Colon (tissue), 2 donors: ENCODE results near the gene MFAP3.
"Not testable (repeated sequence)": the region's sequence is repeated elsewhere in the genome, so short reads cannot be mapped to it uniquely, and the experiment has no call there.

Experiments used
- FAIRE-seq: peaks from 2 replicates; lab custom pipeline; 2012; peaks lifted over from hg19 to GRCh38; lab: Jason Lieb, UNC
- donor health status: control.
- donor health status: control.

MFAP3 gene

DNA sequence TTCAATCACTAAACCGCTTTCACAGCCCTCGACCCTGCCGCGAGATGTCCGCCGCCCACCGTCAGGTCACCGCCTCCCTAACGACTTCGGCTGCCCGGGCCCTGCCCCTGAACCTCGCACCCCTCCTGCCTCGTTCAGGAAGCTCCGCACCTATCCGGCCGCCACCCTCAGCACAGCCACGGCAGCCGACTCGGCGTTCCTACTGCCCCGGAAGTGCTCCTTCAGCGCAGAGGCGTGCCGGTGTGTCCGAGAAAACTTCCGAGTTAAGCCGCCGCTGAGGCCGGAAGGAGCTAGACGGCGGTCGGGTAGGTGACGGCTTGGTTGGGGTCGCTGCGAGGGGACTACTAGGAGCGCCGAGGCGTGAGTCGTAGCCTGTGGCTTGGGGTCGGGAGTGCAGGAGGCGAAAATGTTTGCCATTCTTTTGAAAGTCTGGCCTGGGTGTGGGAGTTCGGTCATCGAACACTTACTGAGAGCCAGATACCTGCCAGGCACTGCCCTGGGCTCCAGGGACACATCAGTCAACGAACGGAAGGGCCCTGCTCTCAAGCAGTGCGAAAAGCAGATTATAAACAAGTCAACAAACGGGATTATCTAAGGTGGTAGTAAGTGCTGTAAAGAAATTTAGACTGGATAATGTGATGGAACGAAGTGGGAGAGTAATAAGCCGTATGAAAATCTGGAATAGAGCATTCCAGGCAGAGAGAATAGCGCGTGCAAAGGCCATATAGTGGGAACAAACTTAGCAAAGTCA is at the start of gene MFAP3, which contains the start of gene FAM114A2:
Gene MFAP3 (plus strand): TSS at position 261 of the 751 bp plus-strand sequence. CDS start 10,756 bp downstream, outside the sequence.
Gene FAM114A2 (minus strand): TSS at position 204 of the 751 bp plus-strand sequence. CDS start 3,957 bp downstream, outside the sequence.
- no peak for FAIRE-seq

DNA sequence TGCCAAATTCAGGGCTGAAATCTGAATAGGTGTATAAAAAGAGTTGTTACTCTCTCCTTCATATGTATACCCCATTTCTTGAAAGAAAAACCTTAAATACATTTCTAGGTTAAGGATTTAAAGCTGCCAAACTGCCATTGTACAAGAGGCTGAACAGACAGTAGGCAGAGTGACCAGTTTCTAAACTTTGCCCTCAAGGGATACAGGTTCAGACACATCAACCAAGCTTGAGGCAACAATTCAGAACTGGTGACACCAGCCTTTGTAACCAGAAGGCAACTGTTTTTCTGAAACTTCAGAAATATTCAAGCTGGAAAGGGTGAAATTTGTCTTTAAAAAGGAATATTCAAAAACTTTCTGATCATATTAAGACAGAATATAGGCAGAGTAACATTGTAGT is 47.6 kb upstream of the MFAP3 start:
- no peak for FAIRE-seq

DNA sequence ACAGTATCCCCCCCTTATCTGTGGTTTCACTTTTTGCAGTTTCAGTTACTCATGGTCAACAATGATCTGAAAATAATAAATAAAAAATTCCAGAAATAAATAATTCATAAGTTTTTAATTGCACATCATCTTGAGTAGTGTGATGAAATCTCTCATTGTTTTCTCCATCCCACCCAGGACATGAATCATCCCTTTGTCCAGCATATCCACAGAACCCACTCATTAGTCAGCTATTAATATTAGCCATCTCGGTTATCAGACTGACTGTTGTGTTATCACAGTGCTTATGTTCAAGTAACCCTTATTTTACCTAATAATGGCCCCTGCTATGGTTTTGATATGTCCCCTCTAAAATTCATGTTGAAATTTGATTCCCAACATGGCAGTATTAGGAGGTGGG is 40.8 kb upstream of the MFAP3 start:
- no peak for FAIRE-seq

DNA sequence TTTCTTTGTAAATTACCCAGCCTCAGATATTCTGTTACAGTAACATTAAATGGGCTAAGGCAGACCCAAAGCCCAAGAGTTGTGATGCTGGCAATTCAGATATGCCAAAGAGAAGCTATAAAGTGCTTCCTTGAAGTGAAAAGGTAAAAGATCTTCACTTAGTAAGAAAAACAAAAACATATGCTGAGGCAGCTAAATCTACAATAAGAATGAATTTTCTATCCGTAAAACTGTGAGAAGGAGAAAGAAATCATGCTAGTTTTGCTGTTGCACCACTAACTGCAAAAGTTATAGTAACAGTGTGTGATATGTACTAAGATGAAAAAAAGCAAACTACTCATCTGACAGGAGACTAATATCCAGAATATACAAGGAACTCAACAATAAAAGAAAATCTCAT is 40.0 kb upstream of the MFAP3 start:
- FAIRE-seq, result no peak

DNA sequence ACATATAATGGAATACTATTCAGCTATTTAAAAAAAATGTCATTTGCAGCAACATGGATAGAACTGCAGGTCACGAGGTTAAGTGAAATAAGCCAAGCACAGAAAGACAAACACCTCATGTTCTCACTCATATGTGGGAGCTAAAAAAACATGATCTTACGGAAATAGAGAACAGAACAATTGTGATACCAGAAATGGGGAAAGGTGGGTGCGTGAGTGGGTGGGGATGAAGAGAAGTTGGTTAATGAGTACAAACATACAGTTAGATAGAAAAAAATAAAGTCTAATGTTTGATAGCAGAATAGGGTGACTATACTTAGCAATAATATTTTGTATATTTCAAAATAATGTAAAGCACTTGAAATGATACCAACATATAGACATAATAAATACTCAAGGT is 38.8 kb upstream of the MFAP3 start:
- no peak for FAIRE-seq

DNA sequence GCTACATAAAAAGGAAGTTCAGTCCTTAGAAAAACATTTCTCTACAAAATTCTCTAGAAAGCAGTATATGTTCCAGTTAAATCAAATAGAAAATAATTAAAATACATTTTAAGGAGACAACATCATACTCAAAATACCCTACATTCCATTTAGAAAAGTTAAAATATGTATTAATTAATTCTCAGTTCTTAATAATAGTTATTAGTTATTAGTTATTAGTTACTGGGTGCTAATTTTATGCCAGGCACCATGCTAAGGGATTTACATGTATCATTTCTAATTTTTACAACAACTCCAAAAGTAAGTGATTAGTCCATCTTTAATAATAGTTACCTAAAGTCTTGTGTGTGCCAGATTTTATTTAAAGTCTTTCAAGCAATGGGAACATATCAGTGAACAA is 38.1 kb upstream of the MFAP3 start:
- FAIRE-seq, result no peak

DNA sequence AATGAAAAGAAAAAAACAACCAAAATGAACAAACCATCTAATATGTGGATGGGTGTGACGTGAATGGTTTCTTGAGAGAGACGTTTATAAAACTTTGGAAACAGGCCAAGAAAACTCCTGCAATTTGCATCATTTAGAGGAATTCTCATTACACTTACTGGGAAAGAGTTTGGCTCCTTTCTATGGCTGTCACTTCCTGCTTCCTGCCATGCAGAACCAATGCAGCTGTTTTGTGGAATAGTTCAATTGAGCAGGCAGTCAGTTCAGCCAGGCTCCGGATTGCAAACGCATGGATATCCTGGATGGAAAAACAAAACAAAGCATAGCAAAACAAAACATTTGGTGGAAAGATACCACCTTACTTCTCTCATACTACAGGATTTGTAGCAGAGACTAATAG is 36.7 kb upstream of the MFAP3 start:
- no peak for FAIRE-seq

DNA sequence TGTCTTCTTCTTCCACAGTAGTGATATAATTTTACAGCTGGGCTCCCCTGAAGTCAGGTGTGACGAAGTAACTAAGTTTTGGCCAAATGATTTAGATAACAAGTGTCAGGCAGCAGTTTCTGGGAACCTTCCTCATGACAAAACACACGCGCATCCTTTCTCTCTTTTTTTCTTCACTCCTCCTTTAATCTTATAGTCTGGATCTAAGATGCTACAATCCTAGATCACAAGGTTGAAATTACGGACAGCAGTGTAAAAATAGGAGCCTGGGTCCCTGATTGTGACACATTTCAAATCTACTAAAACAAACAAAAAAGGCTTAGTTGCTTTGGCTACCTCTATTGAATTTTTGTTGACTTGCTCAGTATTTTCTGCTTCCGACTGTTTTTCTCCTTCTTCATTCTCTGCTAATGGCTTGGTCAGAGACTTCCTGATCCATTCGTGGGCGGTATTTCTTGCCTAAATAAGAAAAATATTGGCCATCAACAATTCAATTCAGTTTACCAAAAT is 36.2 kb upstream of the MFAP3 start:
- FAIRE-seq, result no peak

DNA sequence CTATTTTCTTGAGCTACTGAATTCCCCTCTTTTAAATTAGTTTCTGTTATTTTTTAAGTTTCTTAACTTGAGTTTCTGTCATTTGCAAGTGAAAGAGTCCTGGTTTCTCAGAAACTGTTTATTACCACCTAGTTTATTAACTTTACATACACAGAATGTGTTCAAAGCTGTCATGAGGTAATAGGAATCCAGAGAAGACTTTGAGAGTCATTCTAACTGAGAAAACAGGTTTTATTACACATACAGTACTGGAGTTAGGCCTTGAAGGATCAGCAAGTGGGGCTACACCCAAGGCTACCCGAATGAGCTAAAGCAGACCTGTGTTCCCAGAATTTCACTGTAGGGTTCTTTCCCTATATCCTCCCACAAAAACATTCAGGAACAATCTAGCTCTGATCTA is 33.1 kb upstream of the MFAP3 start:
- no peak for FAIRE-seq

DNA sequence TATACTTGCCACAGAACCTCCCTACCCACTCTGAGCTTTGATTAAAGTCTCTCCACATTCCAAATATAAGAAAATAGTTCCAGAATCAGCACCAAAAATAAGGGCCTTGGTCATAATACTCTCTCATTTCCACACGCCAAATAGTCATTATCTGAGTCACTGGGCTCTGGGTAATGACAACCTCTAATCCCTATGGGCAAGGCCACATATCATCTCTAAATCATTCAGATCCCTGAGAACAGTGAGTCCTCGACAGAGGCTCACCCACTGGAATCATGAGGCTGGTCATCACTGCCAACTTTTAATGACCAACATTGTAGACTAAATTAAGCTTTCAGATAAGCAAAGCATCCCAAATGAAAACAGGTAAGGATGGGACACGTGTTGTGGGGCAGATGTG is 28.1 kb upstream of the MFAP3 start:
- no peak for FAIRE-seq

DNA sequence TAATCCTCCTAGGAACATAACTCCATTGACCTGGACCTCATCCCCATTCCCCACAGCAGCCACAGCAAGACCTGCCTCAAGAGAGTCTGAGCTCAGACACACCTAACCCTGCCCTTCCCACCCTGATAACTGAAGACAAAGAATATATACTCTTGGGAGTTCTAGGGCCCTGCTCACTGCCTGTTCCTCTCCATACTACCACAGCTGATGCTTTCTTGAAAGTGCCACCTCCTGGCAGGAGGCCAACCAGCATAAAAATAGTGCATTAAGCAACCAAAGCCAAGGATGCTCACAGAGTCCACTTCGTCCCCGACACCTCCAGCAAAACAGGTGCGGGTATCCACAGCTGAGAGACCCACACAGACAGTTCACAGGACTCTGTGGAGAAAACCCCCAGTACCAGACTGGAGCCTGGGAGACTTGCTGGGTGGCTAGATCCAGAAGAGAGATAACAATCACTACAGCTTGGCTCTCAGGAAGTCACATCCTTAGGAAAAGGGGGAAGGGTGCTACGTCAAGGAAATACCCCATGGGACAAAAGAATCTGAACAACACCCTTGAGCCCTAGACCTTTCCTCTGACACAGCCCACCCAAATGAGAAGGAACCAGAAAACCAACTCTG is 23.6 kb upstream of the MFAP3 start:
- no peak for FAIRE-seq

DNA sequence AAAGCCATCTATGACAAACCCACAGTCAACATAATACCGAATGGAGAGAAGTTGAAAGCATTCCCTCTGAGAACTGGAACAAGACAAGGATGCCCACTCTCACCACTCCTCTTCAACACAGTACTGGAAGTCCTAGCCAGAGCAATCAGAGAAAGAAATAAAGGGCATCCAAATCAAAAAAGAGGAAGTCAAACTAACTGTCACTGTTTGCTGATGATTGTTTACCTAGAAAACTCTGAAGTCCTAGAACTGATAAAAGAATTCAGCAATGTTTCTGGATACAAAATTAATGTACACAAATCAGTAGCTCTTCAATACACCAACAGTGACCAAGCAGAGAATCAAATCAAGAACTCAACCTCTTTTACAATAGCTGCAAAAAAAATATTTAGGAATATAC is 19.8 kb upstream of the MFAP3 start:
- not testable (repeated sequence) for FAIRE-seq

DNA sequence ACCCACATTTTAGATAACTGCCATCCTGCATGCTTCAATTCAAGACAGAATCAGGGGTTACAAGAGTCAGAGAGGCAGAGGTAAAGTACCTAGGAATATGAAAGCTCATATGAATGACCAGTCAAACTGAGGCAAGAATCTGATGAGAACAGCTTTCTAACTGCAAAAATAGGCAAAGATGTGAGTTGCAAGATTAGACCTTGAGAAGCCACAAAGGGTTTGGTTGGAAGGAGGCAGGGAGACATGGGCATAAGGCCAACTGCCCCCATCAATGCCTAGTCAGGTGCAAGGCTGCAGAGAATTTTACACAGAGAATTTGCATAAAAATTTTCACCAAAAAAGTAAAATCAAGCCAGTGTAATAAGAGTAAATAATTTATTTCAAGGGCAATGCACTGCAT is 12.8 kb upstream of the MFAP3 start:
- no peak for FAIRE-seq

DNA sequence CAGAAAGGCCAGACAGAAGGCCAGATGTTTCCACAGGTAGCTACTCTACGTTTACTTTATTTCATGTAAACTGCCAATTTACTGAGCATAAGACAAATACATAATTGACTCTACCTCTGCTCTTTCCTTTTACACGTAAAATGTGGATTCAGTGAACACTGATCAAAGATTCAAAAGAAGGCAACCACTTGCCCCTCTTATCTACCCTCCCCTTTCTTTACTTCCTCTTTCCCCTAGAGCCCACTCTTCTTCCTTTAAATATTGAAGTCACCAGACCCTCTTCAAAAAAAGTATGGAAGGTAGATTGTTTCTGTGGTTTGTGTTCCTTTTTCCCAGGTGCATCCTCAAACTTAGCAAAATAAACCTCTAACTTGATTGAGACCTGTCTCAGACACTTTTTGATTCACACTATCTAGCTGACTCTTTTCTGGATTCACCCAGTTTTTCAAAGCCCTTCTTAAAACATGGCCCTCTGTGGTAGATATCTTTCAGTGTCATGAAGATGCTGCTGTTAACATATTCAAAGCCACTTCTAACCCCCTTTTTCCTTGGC is 6.8 kb upstream of the MFAP3 start:
- no peak for FAIRE-seq

DNA sequence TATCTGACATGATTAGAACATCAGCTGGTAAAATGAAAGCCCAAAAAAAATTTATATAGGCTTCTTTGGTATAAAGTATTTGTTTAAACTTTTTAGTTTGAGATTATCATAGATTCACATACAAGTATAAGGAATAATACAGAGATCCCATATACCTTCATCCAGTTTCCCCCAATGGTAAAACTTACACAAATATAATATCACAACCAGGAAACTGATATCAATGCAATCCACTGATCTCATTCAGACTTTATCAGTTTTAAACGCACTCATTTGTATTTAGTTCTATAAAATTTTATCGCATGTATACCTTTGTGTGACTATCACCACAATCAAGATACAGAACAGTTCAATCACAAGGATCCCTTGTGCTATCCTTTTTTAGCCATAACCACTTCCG is 3.8 kb upstream of the MFAP3 start:
- no peak for FAIRE-seq

DNA sequence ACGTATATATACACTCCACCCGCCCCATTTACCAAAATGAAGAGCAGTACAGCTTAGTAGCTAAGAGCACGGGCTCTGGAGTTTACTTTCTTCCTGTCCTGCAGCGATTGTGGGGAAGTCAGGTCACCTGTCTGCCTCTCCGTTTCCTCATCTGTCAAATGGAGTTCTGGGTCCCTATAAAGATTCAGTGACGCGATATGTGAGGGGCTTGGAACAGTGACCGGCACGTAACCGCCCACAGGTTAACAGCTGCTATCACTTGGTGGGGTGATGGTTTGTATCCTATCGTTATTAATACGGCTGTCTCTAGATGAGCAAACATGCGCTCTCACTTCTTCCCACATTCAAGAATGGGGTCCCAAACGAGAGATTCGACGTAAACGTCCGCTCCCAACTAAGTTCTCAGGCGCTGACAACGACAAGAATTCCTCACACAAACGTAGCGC is 483 bp upstream of the MFAP3 start:
- no peak for FAIRE-seq

DNA sequence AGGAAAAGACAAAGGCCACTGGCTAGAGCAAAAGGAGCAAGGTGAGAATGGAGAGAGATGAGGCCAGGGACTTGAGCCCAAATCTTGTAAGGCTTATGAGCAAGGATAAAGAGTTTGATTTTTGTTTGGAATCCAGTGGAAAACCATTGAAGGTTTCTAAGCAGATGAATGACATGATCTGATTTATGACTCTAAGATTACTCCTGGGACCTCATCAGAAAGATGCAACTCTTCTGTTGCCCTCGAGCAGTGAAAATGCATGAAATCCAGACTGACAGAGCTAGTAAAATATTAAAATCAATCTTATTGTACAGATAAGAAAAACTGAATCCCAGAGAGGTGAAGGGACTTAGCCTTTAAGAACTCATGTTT is 677 bp downstream of the MFAP3 start:
- no peak for FAIRE-seq

DNA sequence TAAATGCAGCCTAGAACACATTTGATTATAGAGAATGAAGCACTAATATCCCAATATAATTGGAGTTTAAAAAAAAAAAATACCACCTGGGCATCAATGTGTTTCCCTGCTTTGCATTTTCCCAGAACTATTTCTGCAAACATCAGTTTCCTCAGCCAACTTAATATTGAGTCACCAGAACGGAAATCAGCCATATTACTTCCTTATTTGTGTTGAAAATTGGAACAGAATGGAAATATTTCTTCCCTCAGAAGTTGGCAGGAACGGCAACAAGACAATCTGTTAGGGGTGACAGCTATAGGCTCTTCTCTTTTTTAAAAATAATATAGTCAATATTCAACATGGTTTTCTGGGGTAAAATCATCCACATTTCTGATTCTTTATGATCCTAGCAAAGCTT is 4.0 kb downstream of the MFAP3 start:
- no peak for FAIRE-seq

DNA sequence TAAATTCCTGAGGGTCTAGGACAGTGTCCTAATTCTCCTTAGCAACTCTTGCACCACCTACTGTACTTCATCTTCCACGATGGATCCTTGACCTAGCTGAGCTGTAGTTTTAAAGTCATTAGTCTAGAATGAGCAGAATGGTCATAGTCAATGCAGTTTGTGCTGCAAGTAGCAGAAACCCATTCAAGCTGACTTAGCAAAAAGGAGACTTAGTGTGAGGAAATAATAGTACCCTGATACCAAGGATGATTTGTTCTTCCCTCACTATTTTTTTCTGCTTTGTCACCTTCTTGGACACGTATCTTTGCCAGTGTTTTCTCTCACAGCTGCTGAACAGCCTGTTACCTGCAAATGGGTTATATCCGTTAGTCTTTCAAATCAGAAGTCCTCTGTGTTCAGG is 5.3 kb downstream of the MFAP3 start:
- no peak for FAIRE-seq

DNA sequence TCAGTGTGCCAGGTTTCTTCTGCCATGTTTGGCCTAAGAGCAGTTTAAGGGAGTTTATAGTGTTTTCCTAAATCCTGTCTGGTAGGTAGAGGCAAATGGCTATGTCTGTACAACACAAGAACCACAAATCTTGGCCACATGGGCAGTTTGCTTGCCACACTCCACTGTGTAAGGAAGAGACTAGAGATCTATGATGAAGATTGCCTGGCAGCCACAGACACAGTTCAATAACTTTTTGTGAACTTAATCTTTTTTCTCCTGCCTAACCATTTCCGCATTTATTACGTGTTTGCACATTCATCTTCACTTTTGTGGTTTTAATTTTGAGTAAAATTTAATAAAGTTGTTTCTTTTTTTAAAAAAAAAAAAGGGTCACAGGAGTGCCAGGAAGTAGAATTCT is 5.8 kb downstream of the MFAP3 start:
- FAIRE-seq, result no peak

DNA sequence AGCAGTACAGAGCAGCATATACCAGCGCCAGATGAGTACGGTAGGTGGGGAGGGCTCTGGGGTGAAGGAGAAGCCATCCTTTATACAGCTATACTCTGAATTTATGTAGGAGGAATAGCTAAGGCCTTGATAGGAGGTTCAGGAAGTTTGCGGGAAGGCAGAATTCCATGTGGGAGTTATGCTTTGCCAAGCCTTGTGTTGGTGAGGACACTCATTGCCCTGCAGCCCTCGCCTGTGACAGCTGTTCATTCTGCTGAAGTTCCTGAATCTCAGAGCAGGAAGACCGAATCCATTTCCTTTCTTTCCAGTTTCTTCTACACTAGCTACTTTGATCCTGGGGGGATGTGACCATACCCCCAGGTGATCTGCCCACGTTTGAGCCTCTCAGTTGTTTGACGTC is 7.7 kb downstream of the MFAP3 start:
- FAIRE-seq, result no peak

DNA sequence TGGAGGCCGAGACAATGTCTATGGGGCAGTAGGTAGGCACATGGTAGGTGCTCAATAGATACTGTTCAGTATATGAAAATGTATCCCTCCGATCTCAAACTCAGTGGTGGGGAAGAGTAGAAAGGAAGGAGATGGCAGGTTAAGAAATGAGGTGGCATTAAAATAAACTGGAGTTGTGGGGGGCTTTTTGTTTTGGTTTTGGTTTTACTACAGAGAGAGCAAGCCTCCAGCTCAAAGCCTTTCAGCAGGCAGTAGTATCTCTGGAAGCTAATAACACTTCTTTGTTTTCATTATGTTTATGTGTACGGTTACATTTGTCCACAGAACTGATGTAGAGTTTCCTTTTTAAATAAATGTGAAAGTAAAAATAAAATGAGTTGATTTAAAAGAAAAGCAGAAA is 8.6 kb downstream of the MFAP3 start:
- FAIRE-seq, result no peak

DNA sequence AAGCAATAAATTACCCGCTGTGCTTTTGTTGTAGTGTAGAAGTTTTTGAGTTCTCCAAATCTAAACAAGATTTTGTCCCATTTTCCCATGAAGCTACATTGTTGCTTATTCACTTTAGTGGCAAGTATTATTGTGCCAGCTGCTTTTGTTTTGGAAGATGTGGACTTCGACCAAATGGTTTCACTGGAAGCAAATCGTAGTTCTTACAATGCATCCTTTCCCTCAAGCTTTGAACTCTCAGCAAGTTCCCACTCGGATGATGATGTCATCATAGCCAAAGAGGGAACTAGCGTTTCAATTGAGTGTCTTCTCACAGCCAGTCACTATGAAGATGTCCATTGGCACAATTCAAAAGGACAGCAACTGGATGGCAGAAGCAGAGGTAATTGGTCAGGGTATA is 10.9 kb downstream of the MFAP3 start:
- FAIRE-seq, result no peak
